SK-N-SH (cell line): ENCODE results near the gene KLHL35. TPM values are rescaled to one million over a fixed set of nuclear protein-coding genes. Genes with fewer than 3 reads are reported as not detected.

ENCODE experiments used
- CTCF ChIA-PET: fragments of 300-600, 350-600 bp; formaldehyde crosslinking; extraction: SDS; loops from one replicate; lab custom pipeline; 2021; lab: Yijun Ruan, JAX
- POLR2A ChIA-PET: fragments of 350-600 bp; sonication (Branson Sonifier 250); formaldehyde crosslinking; extraction: SDS; loops from one replicate; lab custom pipeline; 2020; ENCODE audit warnings: antibody characterized with exemption, inconsistent platforms; lab: Yijun Ruan, JAX
- DNase-seq: peaks from one replicate; pipeline ENCODE4 v3.0.0; 2012
- H2AFZ ChIP-seq: fragments of 200-600 bp; sonication (generic); 2 replicates; pipeline ENCODE4 v1.8.1; 2016; ENCODE audit warnings: antibody characterized with exemption, mild to moderate bottlenecking, low read depth
- H3F3A ChIP-seq: fragments of 200-600 bp; sonication (generic); replicated peaks from 2 replicates; pipeline ENCODE3; 2016; ENCODE audit warnings: antibody characterized with exemption, mild to moderate bottlenecking; ENCODE audit not compliant: insufficient read depth
- H3K27ac ChIP-seq, 2 experiments: fragments of 200-500 bp in 1 of 2; fragments of 200-600 bp in 1 of 2; sonication (Bioruptor generic) in 1 of 2; sonication (generic), shearing (Covaris generic) in 1 of 2; 2 replicates each; pipeline versions ENCODE4 v1.5.1 to v1.6.1; 2014 to 2016; ENCODE audit warnings: low read depth in 2 of 2, inconsistent platforms in 1 of 2, low read length in 1 of 2, mild to moderate bottlenecking in 1 of 2, mixed read lengths in 1 of 2
- H3K27me3 ChIP-seq: fragments of 200-600 bp; sonication (generic), shearing (Covaris generic); 2 replicates; pipeline ENCODE4 v1.6.1; 2016; ENCODE audit warnings: mixed run types; ENCODE audit not compliant: insufficient read depth
- H3K36me3 ChIP-seq, 2 experiments: fragments of 200-500 bp in 1 of 2; fragments of 200-600 bp in 1 of 2; sonication (Bioruptor generic) in 1 of 2; sonication (generic) in 1 of 2; replicated peaks in 1 of 2; 2 replicates each; pipeline versions ENCODE3 to v1.5.1; 2014 to 2016; ENCODE audit warnings: low read length in 1 of 2, mild to moderate bottlenecking in 1 of 2; ENCODE audit not compliant: insufficient read depth in 2 of 2, control insufficient read depth in 1 of 2
- H3K4me1 ChIP-seq, 2 experiments: fragments of 200-500 bp in 1 of 2; fragments of 200-600 bp in 1 of 2; sonication (Bioruptor generic) in 1 of 2; sonication (generic), shearing (Covaris generic) in 1 of 2; 2 replicates each; pipeline versions ENCODE4 v1.5.1 to v1.6.1; 2014 to 2016; ENCODE audit warnings: low read depth in 1 of 2, low read length in 1 of 2, mixed run types in 1 of 2; ENCODE audit not compliant: insufficient read depth in 2 of 2, control insufficient read depth in 1 of 2
- H3K4me2 ChIP-seq: fragments of 200-600 bp; sonication (generic), shearing (Covaris generic); 2 replicates; pipeline ENCODE4 v1.6.1; 2017; ENCODE audit warnings: mixed run types
- H3K4me3 ChIP-seq, 2 experiments: fragments of 200-500 bp in 1 of 2; fragments of 200-600 bp in 1 of 2; sonication (Bioruptor generic) in 1 of 2; sonication (generic), shearing (Covaris generic) in 1 of 2; 2 replicates each; pipeline versions ENCODE4 v1.5.1 to v1.8.1; 2014 to 2016; ENCODE audit warnings: low read depth in 2 of 2, inconsistent platforms in 1 of 2, low read length in 1 of 2, mild to moderate bottlenecking in 1 of 2, mixed read lengths in 1 of 2, moderate library complexity in 1 of 2
- H3K79me2 ChIP-seq: fragments of 200-600 bp; sonication (generic); 2 replicates; pipeline ENCODE4 v1.8.1; 2017; ENCODE audit warnings: mild to moderate bottlenecking; ENCODE audit not compliant: insufficient read depth
- H3K9ac ChIP-seq: fragments of 200-600 bp; sonication (generic); 2 replicates; pipeline ENCODE4 v1.6.1; 2017; ENCODE audit warnings: mixed run types
- H3K9me2 ChIP-seq: fragments of 200-600 bp; sonication (generic); 2 replicates; pipeline ENCODE4 v1.6.1; 2017; ENCODE audit warnings: mixed run types
- H3K9me3 ChIP-seq: fragments of 200-600 bp; sonication (generic); 2 replicates; pipeline ENCODE4 v1.6.1; 2017; ENCODE audit warnings: mixed run types, mild to moderate bottlenecking, moderate library complexity
- H4K20me1 ChIP-seq: fragments of 200-600 bp; sonication (generic); 2 replicates; pipeline ENCODE4 v1.6.1; 2017; ENCODE audit warnings: mild to moderate bottlenecking, mixed run types; ENCODE audit not compliant: insufficient read depth
- CHD2 ChIP-seq: fragments of 150-350 bp; IDR thresholded peaks from 2 replicates; pipeline ENCODE4 v1.6.1; 2018; ENCODE audit warnings: low read length; ENCODE audit not compliant: partially characterized antibody
- ELF1 ChIP-seq: IDR thresholded peaks from 2 replicates; pipeline ENCODE4 v1.4.0; 2012
- EP300 ChIP-seq, 2 experiments: IDR thresholded peaks; 2 replicates each; pipeline versions ENCODE4 v1.4.0 to v1.6.1; 2012; ENCODE audit warnings: borderline replicate concordance in 1 of 2, low read depth in 1 of 2, low read length in 1 of 2
- EZH2phosphoT487 ChIP-seq: fragments of 200-600 bp; sonication (generic); IDR thresholded peaks from 2 replicates; pipeline ENCODE4 v1.6.1; 2017; ENCODE audit warnings: low read depth, mixed run types, mild to moderate bottlenecking, antibody characterized with exemption, moderate library complexity, borderline replicate concordance
- FOXM1 ChIP-seq: IDR thresholded peaks from 2 replicates; pipeline ENCODE4 v1.4.0; 2012; ENCODE audit warnings: low read depth, mild to moderate bottlenecking
- GABPA ChIP-seq: IDR thresholded peaks from 2 replicates; pipeline ENCODE4 v1.4.0; 2012; ENCODE audit warnings: low read depth, mild to moderate bottlenecking
- GATA2 ChIP-seq: sonication (generic); formaldehyde crosslinking; IDR thresholded peaks from 2 replicates; pipeline ENCODE4 v1.5.0; 2020; ENCODE audit warnings: mild to moderate bottlenecking, missing genetic modification reagents
- NFIC ChIP-seq: IDR thresholded peaks from 2 replicates; pipeline ENCODE4 v1.4.0; 2012; ENCODE audit warnings: borderline replicate concordance
- NRF1 ChIP-seq: IDR thresholded peaks from 2 replicates; pipeline ENCODE4 v1.6.1; 2012; ENCODE audit warnings: low read depth, mild to moderate bottlenecking, low read length
- POLR2AphosphoS5 ChIP-seq: IDR thresholded peaks from 2 replicates; pipeline ENCODE4 v1.6.1; 2012; ENCODE audit warnings: low read depth, low read length
- RAD21 ChIP-seq: IDR thresholded peaks from 2 replicates; pipeline ENCODE4 v1.6.1; 2012; ENCODE audit warnings: mild to moderate bottlenecking, low read length
- RFX5 ChIP-seq: IDR thresholded peaks from 2 replicates; pipeline ENCODE4 v1.6.1; 2012; ENCODE audit warnings: mild to moderate bottlenecking, improper control_type of control experiment, low read length
- RXRA ChIP-seq: IDR thresholded peaks from 2 replicates; pipeline ENCODE4 v1.4.0; 2012; ENCODE audit warnings: low read depth, mild to moderate bottlenecking, borderline replicate concordance
- SMC3 ChIP-seq: IDR thresholded peaks from 2 replicates; pipeline ENCODE4 v1.6.1; 2012; ENCODE audit warnings: low read depth, low read length, improper control_type of control experiment
- YY1 ChIP-seq: IDR thresholded peaks from 2 replicates; pipeline ENCODE4 v1.4.0; 2012; ENCODE audit warnings: low read depth, mild to moderate bottlenecking
- WGBS: methylation state at CpG from one replicate; pipeline ENCODE4 v1.1.6; 2017; ENCODE audit warnings: low lambda C conversion rate; 5-methylcytosine and 5-hydroxymethylcytosine counted together
- polyA plus RNA-seq, 3 experiments: library from polyadenylated mRNA; depleted of rRNA; stranded (reverse); fragments of >200 nt; gene quantifications; 2 replicates each; pipeline ENCODE4 v1.2.3, GENCODE V29; 2012
- TF ChIP-seq, protein P1 (sequence below): IDR thresholded peaks from 2 replicates; pipeline ENCODE4 v1.4.0; 2012; ENCODE audit warnings: low read depth, borderline replicate concordance
- TF ChIP-seq, protein P2 (sequence below): fragments of 150-350 bp; IDR thresholded peaks from 2 replicates; pipeline ENCODE4 v1.6.1; 2016; ENCODE audit warnings: mild to moderate bottlenecking, low read depth, low read length
- TF ChIP-seq, protein P3 (sequence below): IDR thresholded peaks from 2 replicates; pipeline ENCODE4 v1.4.0; 2012; ENCODE audit warnings: low read depth, borderline replicate concordance
- TF ChIP-seq, protein P4 (sequence below): IDR thresholded peaks from 2 replicates; pipeline ENCODE4; 2012

KLHL35 gene
- polyA plus RNA-seq, 1 of the 3 experiments (the other 2 are of a cell fraction) = 1.7 TPM

DNA sequence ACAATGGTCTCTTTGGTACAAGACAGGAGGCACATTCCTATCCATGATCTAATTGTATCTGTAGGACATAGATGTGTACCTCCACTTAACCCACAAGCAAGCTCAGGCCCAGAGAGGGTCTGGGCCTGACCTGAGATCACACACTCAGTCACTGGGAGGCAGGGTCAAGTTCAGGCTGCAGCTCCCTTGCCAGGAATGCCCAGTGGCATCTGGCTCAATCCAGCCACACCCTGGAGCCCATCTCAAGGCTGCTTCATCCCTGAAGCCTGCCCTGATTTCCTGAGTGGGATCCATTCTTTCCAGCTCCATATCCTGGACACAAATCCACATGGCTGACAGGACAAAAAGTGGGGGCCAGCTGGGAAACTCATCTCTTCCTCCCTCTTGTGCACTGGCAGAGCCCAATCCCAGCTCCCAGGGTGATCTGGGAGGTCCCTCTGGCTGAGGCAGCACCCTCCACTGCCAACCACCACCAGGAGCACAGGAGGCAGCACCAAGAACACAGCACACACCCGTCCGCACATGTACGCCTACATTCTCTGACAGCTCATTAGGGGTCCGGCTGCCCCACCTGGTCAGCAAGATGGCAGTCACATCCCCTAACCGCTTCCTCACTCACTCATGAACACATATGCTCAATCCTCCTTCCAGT, 39.2 kb upstream of the KLHL35 start (continued):
- TF ChIP-seq, protein P1, sequence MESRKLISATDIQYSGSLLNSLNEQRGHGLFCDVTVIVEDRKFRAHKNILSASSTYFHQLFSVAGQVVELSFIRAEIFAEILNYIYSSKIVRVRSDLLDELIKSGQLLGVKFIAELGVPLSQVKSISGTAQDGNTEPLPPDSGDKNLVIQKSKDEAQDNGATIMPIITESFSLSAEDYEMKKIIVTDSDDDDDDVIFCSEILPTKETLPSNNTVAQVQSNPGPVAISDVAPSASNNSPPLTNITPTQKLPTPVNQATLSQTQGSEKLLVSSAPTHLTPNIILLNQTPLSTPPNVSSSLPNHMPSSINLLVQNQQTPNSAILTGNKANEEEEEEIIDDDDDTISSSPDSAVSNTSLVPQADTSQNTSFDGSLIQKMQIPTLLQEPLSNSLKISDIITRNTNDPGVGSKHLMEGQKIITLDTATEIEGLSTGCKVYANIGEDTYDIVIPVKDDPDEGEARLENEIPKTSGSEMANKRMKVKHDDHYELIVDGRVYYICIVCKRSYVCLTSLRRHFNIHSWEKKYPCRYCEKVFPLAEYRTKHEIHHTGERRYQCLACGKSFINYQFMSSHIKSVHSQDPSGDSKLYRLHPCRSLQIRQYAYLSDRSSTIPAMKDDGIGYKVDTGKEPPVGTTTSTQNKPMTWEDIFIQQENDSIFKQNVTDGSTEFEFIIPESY = no peak
- TF ChIP-seq FOXM1 (no peak), CHD2 (no peak), ELF1 (no peak), GABPA (no peak)
- TF ChIP-seq, all 33 proteins: peak for 0

DNA sequence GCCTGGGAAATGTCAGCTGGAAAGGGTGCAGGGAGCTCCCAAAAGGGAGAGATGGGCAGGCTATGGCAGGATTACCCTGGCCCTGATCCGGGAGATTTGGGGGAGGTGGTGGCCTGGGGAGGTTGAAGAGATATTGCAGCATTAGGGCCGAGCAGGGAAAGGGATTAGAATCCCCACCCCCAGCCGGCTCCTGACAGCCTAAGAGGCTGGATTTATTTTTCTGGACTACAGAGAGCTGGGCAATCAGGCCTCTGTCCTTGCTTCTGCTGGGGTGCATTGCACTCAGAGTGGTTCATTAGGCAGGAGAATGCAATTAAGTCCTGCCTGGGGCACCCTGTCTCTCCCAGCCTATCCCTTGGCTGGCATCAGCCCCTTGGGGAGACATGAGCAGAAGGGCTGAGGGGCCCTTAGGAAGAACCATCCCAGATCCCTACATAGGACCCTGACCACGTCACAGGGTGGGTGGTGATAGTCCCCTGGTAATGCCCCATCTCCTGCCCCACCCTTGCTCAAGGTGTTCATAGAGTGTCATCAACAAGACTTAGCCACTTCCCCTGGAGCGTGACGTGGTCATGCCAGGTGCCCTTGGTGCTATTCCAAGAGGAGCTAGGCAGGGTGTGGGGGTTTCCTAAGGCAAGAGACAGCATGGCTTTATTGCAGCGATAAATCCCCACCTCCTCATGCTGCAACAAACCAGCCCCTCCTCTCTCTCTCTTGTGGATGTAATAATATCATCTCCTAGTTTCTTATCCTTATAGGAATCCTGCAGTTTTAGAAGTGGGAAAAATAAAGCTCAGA, 38.4 kb upstream of the KLHL35 start:
- Histone ChIP-seq H3K79me2 (no peaks in the 10 kb centered on the region), H3K4me2 (no peak overlapping the region), H3K4me3 (no peak overlapping the region), H4K20me1 (no peaks in the 10 kb centered on the region), H3K27me3 (no peaks in the 10 kb centered on the region), H3K9me3 (no peaks in the 10 kb centered on the region), H3K9ac (no peak overlapping the region), H2AFZ (no peak overlapping the region), H3K27ac (peak overlapping the region in 1 of 2 experiments; percentile 16; a peak in 1 of 4 replicates), H3K9me2 (no peaks in the 10 kb centered on the region), H3K36me3 (no peaks in the 10 kb centered on the region), H3F3A (peaks cover 2% of the 10 kb centered on the region), H3K4me1 (peaks cover 14 to 56% of the 10 kb centered on the region in 2 experiments)
- ChIA-PET CTCF (interaction anchor here (0.6 to 2.5 kb wide), 14 partner anchors 9 to 83 kb away, joined by 3 to 11 read pairs (median 3); no protein-coding TSS in a partner anchor), POLR2A (interaction anchor here (0.6 kb wide), 1 partner anchor 190 kb away, joined by 3 read pairs; no protein-coding TSS in a partner anchor)
- no peak for TF ChIP-seq EZH2phosphoT487
- 90% methylated on average over 5 of the region's 7 CpGs for WGBS
- DNase-seq = peak; percentile 64

DNA sequence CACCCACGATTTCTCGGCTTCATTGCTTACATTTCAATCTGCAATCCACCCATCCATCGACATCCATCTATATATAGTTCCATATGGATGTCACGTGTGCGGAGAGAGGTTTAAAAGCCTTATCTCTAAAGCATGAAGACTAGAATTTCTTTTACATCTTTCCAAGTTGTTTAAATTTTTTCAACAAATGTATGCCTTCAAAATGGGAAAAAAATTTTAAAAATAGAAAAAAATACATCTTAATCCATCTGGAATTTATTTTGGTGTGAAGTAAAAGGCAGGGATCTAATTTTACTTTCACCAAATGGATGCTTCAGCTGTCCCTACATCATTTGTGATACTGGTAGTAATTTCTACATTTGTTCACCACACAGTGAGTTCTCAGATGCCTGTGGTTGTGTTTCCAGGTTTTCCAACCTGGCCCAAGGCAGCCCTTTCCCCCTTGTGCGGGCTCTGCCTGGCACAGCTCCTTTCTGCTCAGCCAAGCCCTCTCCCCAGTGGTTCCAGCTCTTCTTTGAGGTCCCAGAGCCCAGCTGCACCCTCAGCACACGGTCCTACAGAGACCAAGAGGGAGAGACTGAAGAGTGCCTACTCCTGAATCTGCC, 37.6 kb upstream of the KLHL35 start:
- H3K36me3 ChIP-seq = no peaks in the 10 kb centered on the region
- ChIA-PET CTCF (interaction anchor here (0.8 to 2.5 kb wide), 9 partner anchors 10 to 191 kb away, joined by 3 to 11 read pairs (median 3); no protein-coding TSS in a partner anchor), POLR2A (no interaction called here)
- DNase-seq = no peak
- H3K9me3 ChIP-seq = no peaks in the 10 kb centered on the region
- H3K4me1 ChIP-seq = peaks cover 10 to 63% of the 10 kb centered on the region in 2 experiments
- H3K4me2 ChIP-seq = no peak overlapping the region
- no peaks in the 10 kb centered on the region for H3K27me3 ChIP-seq
- H3K27ac ChIP-seq = no peak overlapping the region
- no peak for TF ChIP-seq SMC3
- TF ChIP-seq, protein P2, sequence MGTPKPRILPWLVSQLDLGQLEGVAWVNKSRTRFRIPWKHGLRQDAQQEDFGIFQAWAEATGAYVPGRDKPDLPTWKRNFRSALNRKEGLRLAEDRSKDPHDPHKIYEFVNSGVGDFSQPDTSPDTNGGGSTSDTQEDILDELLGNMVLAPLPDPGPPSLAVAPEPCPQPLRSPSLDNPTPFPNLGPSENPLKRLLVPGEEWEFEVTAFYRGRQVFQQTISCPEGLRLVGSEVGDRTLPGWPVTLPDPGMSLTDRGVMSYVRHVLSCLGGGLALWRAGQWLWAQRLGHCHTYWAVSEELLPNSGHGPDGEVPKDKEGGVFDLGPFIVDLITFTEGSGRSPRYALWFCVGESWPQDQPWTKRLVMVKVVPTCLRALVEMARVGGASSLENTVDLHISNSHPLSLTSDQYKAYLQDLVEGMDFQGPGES = no peak
- TF ChIP-seq POLR2AphosphoS5 = no peak
- no peak for TF ChIP-seq RAD21
- TF ChIP-seq NFIC = no peak
- no peak for TF ChIP-seq EP300 (IDR thresholded peaks at IDR 0.05; ENCODE audit: borderline replicate concordance in 1 of 2, low read depth in 1 of 2, low read length in 1 of 2)
- no peak for TF ChIP-seq NRF1
- TF ChIP-seq YY1 = no peak
- no peak for TF ChIP-seq RXRA
- TF ChIP-seq GATA2 (CRISPR knock-in tag) = no peak
- TF ChIP-seq, protein P3, sequence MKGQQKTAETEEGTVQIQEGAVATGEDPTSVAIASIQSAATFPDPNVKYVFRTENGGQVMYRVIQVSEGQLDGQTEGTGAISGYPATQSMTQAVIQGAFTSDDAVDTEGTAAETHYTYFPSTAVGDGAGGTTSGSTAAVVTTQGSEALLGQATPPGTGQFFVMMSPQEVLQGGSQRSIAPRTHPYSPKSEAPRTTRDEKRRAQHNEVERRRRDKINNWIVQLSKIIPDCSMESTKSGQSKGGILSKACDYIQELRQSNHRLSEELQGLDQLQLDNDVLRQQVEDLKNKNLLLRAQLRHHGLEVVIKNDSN = no peak
- TF ChIP-seq, protein P4, sequence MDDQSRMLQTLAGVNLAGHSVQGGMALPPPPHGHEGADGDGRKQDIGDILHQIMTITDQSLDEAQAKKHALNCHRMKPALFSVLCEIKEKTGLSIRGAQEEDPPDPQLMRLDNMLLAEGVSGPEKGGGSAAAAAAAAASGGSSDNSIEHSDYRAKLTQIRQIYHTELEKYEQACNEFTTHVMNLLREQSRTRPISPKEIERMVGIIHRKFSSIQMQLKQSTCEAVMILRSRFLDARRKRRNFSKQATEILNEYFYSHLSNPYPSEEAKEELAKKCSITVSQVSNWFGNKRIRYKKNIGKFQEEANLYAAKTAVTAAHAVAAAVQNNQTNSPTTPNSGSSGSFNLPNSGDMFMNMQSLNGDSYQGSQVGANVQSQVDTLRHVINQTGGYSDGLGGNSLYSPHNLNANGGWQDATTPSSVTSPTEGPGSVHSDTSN = no peak
- TF ChIP-seq RFX5 = no peak
- WGBS = 79% methylated on average over 7 of the region's 7 CpGs
- H4K20me1 ChIP-seq = no peaks in the 10 kb centered on the region
- no peaks in the 10 kb centered on the region for H3K9me2 ChIP-seq
- no peak overlapping the region for H3K9ac ChIP-seq
- no peak overlapping the region for H3K4me3 ChIP-seq
- H2AFZ ChIP-seq = no peak overlapping the region
- H3F3A ChIP-seq = peaks cover 2% of the 10 kb centered on the region
- H3K79me2 ChIP-seq = no peaks in the 10 kb centered on the region
